Testis (tissue), 3 donors: ENCODE results near the gene PLSCR2. TPM values are rescaled to one million over a fixed set of nuclear protein-coding genes. Genes with fewer than 3 reads are reported as not detected.

Experiments used
- DNase-seq: peaks from one replicate; pipeline ENCODE4 v3.0.0-alpha.2; 2019
- H3K27ac ChIP-seq, 2 donors: fragments of 200-600 bp; sonication (generic); one replicate each; pipeline ENCODE4 v1.5.1; 2019
- H3K27me3 ChIP-seq: fragments of 200-600 bp; sonication (generic); one replicate; pipeline ENCODE4 v1.5.1; 2019
- H3K36me3 ChIP-seq: fragments of 200-600 bp; sonication (generic); one replicate; pipeline ENCODE4 v1.5.1; 2017; ENCODE audit warnings: low read depth; ENCODE audit errors: missing control alignments
- H3K4me1 ChIP-seq: fragments of 200-600 bp; sonication (generic); one replicate; pipeline ENCODE4 v1.5.1; 2019
- H3K4me3 ChIP-seq, 2 donors: fragments of 200-600 bp; sonication (generic); one replicate each; pipeline ENCODE4 v1.5.1; 2017 to 2019
- H3K9me3 ChIP-seq: fragments of 200-600 bp; sonication (generic); one replicate; pipeline ENCODE4 v1.5.1; 2017
- POLR2A ChIP-seq: fragments of 450-650 bp; IDR thresholded peaks from one replicate; pipeline ENCODE4 v1.6.1; 2017; ENCODE audit warnings: antibody characterized with exemption, mild to moderate bottlenecking, moderate library complexity
- WGBS, 2 donors: methylation state at CpG; one replicate each; pipeline ENCODE4 v1.1.5; 2018; 5-methylcytosine and 5-hydroxymethylcytosine counted together
- intact Hi-C: fragments of 100-400 bp; cut with DNase I; formaldehyde crosslinking; loops from one replicate; pipeline ENCODE4 v1.15.1; 2023; ENCODE audit warnings: low total_unique reads
- polyA plus RNA-seq: library from polyadenylated mRNA; stranded (reverse); fragments of 350-450 nt; fragmentation: Illumina TruSeq; extraction: RNeasy Lipid Tissue Mini Kit (QIAGEN cat#74804); gene quantifications from one replicate; pipeline ENCODE4 v1.2.3, GENCODE V29; 2014; ENCODE audit warnings: low read depth, low replicate concordance; ENCODE audit not compliant: insufficient read depth
- total RNA-seq, 2 donors: library from RNA; depleted of rRNA; stranded (reverse); fragments of >200 nt; gene quantifications; one replicate each; pipeline ENCODE4 v1.2.3, GENCODE V29; 2016
- TF ChIP-seq, protein P1 (sequence below), 3 experiments: fragments of 450-650 bp in 2 of 3; fragments of 200-600 bp in 1 of 3; sonication (generic) in 1 of 3; IDR thresholded peaks; one replicate each; pipeline ENCODE4 v1.5.1; 2016 to 2019; ENCODE audit warnings: antibody characterized with exemption in 3 of 3, mild to moderate bottlenecking in 2 of 3, moderate library complexity in 1 of 3

Gene PLSCR2
- total and polyA plus RNA-seq, 3 donors from 2014 or later, result 6.5 to 34.8 (median 9.4) TPM

- no peak for TF ChIP-seq POLR2A
- TF ChIP-seq, protein P1, sequence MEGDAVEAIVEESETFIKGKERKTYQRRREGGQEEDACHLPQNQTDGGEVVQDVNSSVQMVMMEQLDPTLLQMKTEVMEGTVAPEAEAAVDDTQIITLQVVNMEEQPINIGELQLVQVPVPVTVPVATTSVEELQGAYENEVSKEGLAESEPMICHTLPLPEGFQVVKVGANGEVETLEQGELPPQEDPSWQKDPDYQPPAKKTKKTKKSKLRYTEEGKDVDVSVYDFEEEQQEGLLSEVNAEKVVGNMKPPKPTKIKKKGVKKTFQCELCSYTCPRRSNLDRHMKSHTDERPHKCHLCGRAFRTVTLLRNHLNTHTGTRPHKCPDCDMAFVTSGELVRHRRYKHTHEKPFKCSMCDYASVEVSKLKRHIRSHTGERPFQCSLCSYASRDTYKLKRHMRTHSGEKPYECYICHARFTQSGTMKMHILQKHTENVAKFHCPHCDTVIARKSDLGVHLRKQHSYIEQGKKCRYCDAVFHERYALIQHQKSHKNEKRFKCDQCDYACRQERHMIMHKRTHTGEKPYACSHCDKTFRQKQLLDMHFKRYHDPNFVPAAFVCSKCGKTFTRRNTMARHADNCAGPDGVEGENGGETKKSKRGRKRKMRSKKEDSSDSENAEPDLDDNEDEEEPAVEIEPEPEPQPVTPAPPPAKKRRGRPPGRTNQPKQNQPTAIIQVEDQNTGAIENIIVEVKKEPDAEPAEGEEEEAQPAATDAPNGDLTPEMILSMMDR (IDR thresholded peaks at IDR 0.05), result no peak
- 0 to 56% methylated on average over 1 of the region's 1 CpG for WGBS, 2 donors
These were observed 27.4 kb upstream of the PLSCR2 start for GRCh38 chr3:146496726-146497125.

GRCh38 chr3:146496251-146496650 lies 26.9 kb upstream of the PLSCR2 start:
- H3K4me1 ChIP-seq, result no peaks in the 10 kb centered on the region
- H3K27me3 ChIP-seq, result no peaks in the 10 kb centered on the region
- no peak for TF ChIP-seq POLR2A
- TF ChIP-seq, protein P1 (IDR thresholded peaks at IDR 0.05), result no peak
- 0 to 32% methylated on average over 1 of the region's 1 CpG for WGBS, 2 donors
- DNase-seq, result no peak
- H3K9me3 ChIP-seq, result no peaks in the 10 kb centered on the region
- intact Hi-C loops, result no loop called here
- H3K27ac ChIP-seq, result no peak overlapping the region
- H3K36me3 ChIP-seq, result no peaks in the 10 kb centered on the region
- no peak overlapping the region for H3K4me3 ChIP-seq

More at GRCh38 chr3:146496726-146497125, 27.4 kb upstream of the PLSCR2 start:
- no peak for DNase-seq
- no peak overlapping the region for H3K27ac ChIP-seq
- intact Hi-C loops, result no loop called here
- no peak overlapping the region for H3K4me3 ChIP-seq
- H3K9me3 ChIP-seq, result no peaks in the 10 kb centered on the region
- H3K36me3 ChIP-seq, result no peaks in the 10 kb centered on the region
- H3K4me1 ChIP-seq, result no peaks in the 10 kb centered on the region
- H3K27me3 ChIP-seq, result no peaks in the 10 kb centered on the region

GRCh38 chr3:146493761-146494160 lies 24.4 kb upstream of the PLSCR2 start:
- intact Hi-C loops, result no loop called here
- TF ChIP-seq, protein P1 (IDR thresholded peaks at IDR 0.05), result no peak
- no peak for TF ChIP-seq POLR2A
- 80 to 86% methylated on average over 2 of the region's 2 CpGs for WGBS, 2 donors
- H3K36me3 ChIP-seq, result no peaks in the 10 kb centered on the region
- no peaks in the 10 kb centered on the region for H3K4me1 ChIP-seq
- no peak overlapping the region for H3K27ac ChIP-seq
- no peaks in the 10 kb centered on the region for H3K9me3 ChIP-seq
- H3K27me3 ChIP-seq, result no peaks in the 10 kb centered on the region
- DNase-seq, result no peak
- no peak overlapping the region for H3K4me3 ChIP-seq

GRCh38 chr3:146493221-146493620 lies 23.9 kb upstream of the PLSCR2 start:
- Histone ChIP-seq H3K9me3 (no peaks in the 10 kb centered on the region), H3K4me3 (no peak overlapping the region), H3K27ac (no peak overlapping the region), H3K4me1 (no peaks in the 10 kb centered on the region), H3K36me3 (no peaks in the 10 kb centered on the region), H3K27me3 (no peaks in the 10 kb centered on the region)
- TF ChIP-seq, protein P1 (IDR thresholded peaks at IDR 0.05), result no peak
- TF ChIP-seq POLR2A, result no peak
- intact Hi-C loops, result no loop called here
- WGBS, 2 donors, result 88 to 92% methylated on average over 2 of the region's 2 CpGs
- no peak for DNase-seq

DNA sequence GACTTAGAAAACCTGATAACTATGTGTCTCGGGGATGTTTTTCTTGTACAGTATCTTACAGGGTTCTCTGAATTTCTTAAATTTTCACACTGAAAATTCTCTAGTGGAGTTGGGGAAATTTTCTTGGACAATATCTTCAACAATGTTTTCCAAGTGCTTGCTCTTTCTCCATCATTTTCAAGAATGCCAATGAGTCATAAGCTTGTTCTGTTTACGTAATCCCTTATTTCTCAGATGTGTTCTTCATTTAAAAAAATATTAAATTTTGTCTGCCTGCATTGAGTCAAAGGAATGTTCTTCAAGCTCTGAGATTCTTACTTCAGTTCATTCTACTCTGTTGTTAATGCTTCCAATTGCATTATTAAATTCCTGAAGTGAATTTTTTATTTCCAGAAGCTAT lies 21.9 kb upstream of the PLSCR2 start:
- no peaks in the 10 kb centered on the region for H3K36me3 ChIP-seq
- no peak overlapping the region for H3K4me3 ChIP-seq
- H3K27ac ChIP-seq, result no peak overlapping the region
- no peak for DNase-seq
- no peak for TF ChIP-seq POLR2A
- TF ChIP-seq, protein P1 (IDR thresholded peaks at IDR 0.05), result no peak
- WGBS, 2 donors, result 48 to 74% methylated on average over 2 of the region's 2 CpGs
- intact Hi-C loops, result no loop called here
- no peaks in the 10 kb centered on the region for H3K9me3 ChIP-seq
- no peaks in the 10 kb centered on the region for H3K27me3 ChIP-seq
- H3K4me1 ChIP-seq, result no peaks in the 10 kb centered on the region
